GM23338 (cell line): ENCODE measurements around the gene CIB1. TPM values are rescaled to one million over a fixed set of nuclear protein-coding genes. Genes with fewer than 3 reads are reported as not detected.

ENCODE experiments used
- ATAC-seq: fragments of 200-7000 bp; cut with Tn5 transposase; 3 replicates; pipeline ENCODE4 v1.9.1; 2020
- DNase-seq: peaks from one replicate; pipeline ENCODE4 v3.0.0-alpha.2; 2015; ENCODE audit warnings: low spot score
- H2AFZ ChIP-seq: fragments of 200-600 bp; sonication (generic); 2 replicates; pipeline ENCODE4 v1.8.0; 2016; ENCODE audit warnings: antibody characterized with exemption, mild to moderate bottlenecking, moderate library complexity
- H3F3A ChIP-seq: fragments of 200-600 bp; sonication (generic); replicated peaks from 2 replicates; pipeline ENCODE4 v1.8.0; 2017; ENCODE audit warnings: antibody characterized with exemption, mixed run types, low read depth
- H3K27ac ChIP-seq: fragments of 200-600 bp; sonication (generic); 2 replicates; pipeline ENCODE4 v1.6.1; 2016; ENCODE audit warnings: low read depth
- H3K27me3 ChIP-seq: fragments of 200-600 bp; sonication (generic); 2 replicates; pipeline ENCODE4 v1.8.0; 2016; ENCODE audit warnings: mild to moderate bottlenecking, mixed run types, moderate library complexity; ENCODE audit not compliant: insufficient read depth
- H3K36me3 ChIP-seq: fragments of 200-600 bp; sonication (generic); 2 replicates; pipeline ENCODE4 v1.8.0; 2016; ENCODE audit warnings: mild to moderate bottlenecking; ENCODE audit not compliant: insufficient read depth
- H3K4me1 ChIP-seq: fragments of 200-600 bp; sonication (generic); 2 replicates; pipeline ENCODE4 v1.8.0; 2016; ENCODE audit warnings: mild to moderate bottlenecking, moderate library complexity; ENCODE audit not compliant: insufficient read depth
- H3K4me2 ChIP-seq: fragments of 200-600 bp; sonication (generic); 2 replicates; pipeline ENCODE4 v1.7.1; 2017; ENCODE audit warnings: mixed run types
- H3K4me3 ChIP-seq: fragments of 200-600 bp; sonication (generic); 2 replicates; pipeline ENCODE4 v1.6.1; 2016; ENCODE audit warnings: mixed run types
- H3K79me2 ChIP-seq: fragments of 200-600 bp; sonication (generic); replicated peaks from 2 replicates; pipeline ENCODE4 v1.8.0; 2017; ENCODE audit warnings: mild to moderate bottlenecking; ENCODE audit not compliant: insufficient read depth
- H3K9me2 ChIP-seq: fragments of 200-600 bp; sonication (generic); 2 replicates; pipeline ENCODE4 v1.8.0; 2017; ENCODE audit not compliant: insufficient read depth
- H4K20me1 ChIP-seq: fragments of 200-600 bp; sonication (generic); replicated peaks from 2 replicates; pipeline ENCODE4 v1.8.0; 2017; ENCODE audit warnings: mild to moderate bottlenecking; ENCODE audit not compliant: insufficient read depth
- H3K27ac Mint-ChIP-seq: 2 replicates; pipeline ENCODE4 v1.8.0; 2020; ENCODE audit warnings: inconsistent platforms, mild to moderate bottlenecking, moderate library complexity, mixed read lengths
- H3K27me3 Mint-ChIP-seq: 3 replicates; pipeline ENCODE4 v1.8.0; 2022; ENCODE audit warnings: low read depth, mild to moderate bottlenecking, moderate library complexity, mixed read lengths, inconsistent platforms; ENCODE audit not compliant: insufficient read depth, poor library complexity
- H3K36me3 Mint-ChIP-seq: 3 replicates; pipeline ENCODE4 v1.8.0; 2021; ENCODE audit warnings: low read depth, mild to moderate bottlenecking, inconsistent platforms, moderate library complexity, mixed read lengths
- H3K4me1 Mint-ChIP-seq: 3 replicates; pipeline ENCODE4 v1.8.0; 2020; ENCODE audit warnings: mild to moderate bottlenecking, inconsistent platforms, mixed read lengths
- H3K4me3 Mint-ChIP-seq: 3 replicates; pipeline ENCODE4 v1.8.0; 2021; ENCODE audit warnings: moderate library complexity, mild to moderate bottlenecking, inconsistent platforms, mixed read lengths
- H3K9me3 Mint-ChIP-seq: 3 replicates; pipeline ENCODE4 v1.8.0; 2020; ENCODE audit warnings: moderate library complexity, mild to moderate bottlenecking, inconsistent platforms, mixed read lengths
- CTCF ChIP-seq, 2 experiments: fragments of 200-600 bp in 1 of 2; sonication (generic) in 1 of 2; conservative IDR thresholded peaks; 2 replicates each; pipeline versions ENCODE4 v1.5.1 to v1.6.1; 2016 to 2017; ENCODE audit warnings: antibody characterized with exemption in 2 of 2, low read depth in 2 of 2, mild to moderate bottlenecking in 2 of 2, moderate library complexity in 1 of 2
- ETS1 ChIP-seq: IDR thresholded peaks from 2 replicates; pipeline ENCODE4 v1.6.1; 2016; ENCODE audit warnings: antibody characterized with exemption
- POLR2AphosphoS5 ChIP-seq: IDR thresholded peaks from 2 replicates; pipeline ENCODE4 v1.6.1; 2016; ENCODE audit warnings: antibody characterized with exemption, low read depth
- REST ChIP-seq: IDR thresholded peaks from one replicate; pipeline ENCODE4 v1.6.1; 2018; ENCODE audit warnings: antibody characterized with exemption; ENCODE audit not compliant: unreplicated experiment
- STAT1 ChIP-seq: IDR thresholded peaks from one replicate; pipeline ENCODE4 v1.6.1; 2016; ENCODE audit warnings: antibody characterized with exemption; ENCODE audit not compliant: unreplicated experiment
- ZNF114 ChIP-seq: fragments of 250-450 bp; sonication (Bioruptor Pico); IDR thresholded peaks from 2 replicates; pipeline ENCODE4 v1.5.0; 2020; ENCODE audit warnings: mild to moderate bottlenecking, moderate library complexity
- polyA plus RNA-seq: library from polyadenylated mRNA; unstranded; fragments of >200 nt; fragmentation: Nextera tagmentation; extraction: Ambion mirVana; gene quantifications from 2 replicates; pipeline ENCODE4 v1.2.1, GENCODE V29; 2016
- total RNA-seq: library from RNA; depleted of rRNA; stranded (reverse); fragments of >200 nt; shearing (Covaris generic); gene quantifications from 2 replicates; pipeline ENCODE4 v1.2.3, GENCODE V29; 2014

The CIB1 gene
- total and polyA plus RNA-seq, 2 experiments from 2014 or later = 9.8 to 35.9 TPM

GRCh38 chr15:90212221-90213098 lies 21.3 kb downstream of the CIB1 start:
- Histone ChIP-seq H4K20me1 (peaks cover 13% of the 10 kb centered on the region), H3F3A (no peaks in the 10 kb centered on the region), H3K27ac (no peak overlapping the region), H2AFZ (no peak overlapping the region), H3K4me1 (no peaks in the 10 kb centered on the region), H3K27me3 (no peaks in the 10 kb centered on the region), H3K4me2 (no peak overlapping the region), H3K79me2 (peaks cover 33% of the 10 kb centered on the region), H3K9me2 (no peaks in the 10 kb centered on the region), H3K4me3 (no peak overlapping the region), H3K36me3 (0 out of 2 replicates have a peak, but pooled peaks cover 2% of the 10 kb centered on the region)
- Mint-ChIP-seq H3K27ac (peak overlapping the region; percentile 83; the same call in 1 of the 2 replicates), H3K27me3 (peaks cover 13% of the 10 kb centered on the region), H3K4me1 (peaks cover 16% of the 10 kb centered on the region), H3K9me3 (no peaks in the 10 kb centered on the region), H3K4me3 (no peak overlapping the region), H3K36me3 (peaks cover 3% of the 10 kb centered on the region; the same call in 2 of the 3 replicates)
- ATAC-seq (no peak), DNase-seq (no peak)
- TF ChIP-seq POLR2AphosphoS5 = no peak

- H3K9me2 ChIP-seq = no peaks in the 10 kb centered on the region
- H3K27ac ChIP-seq = no peak overlapping the region
- no peak overlapping the region for H2AFZ ChIP-seq
- peaks cover 13% of the 10 kb centered on the region for H3K27me3 Mint-ChIP-seq
- no peaks in the 10 kb centered on the region for H3K27me3 ChIP-seq
- H3K36me3 ChIP-seq = no peaks in the 10 kb centered on the region
- peaks cover 9% of the 10 kb centered on the region for H4K20me1 ChIP-seq
- H3K36me3 Mint-ChIP-seq = peaks cover 7% of the 10 kb centered on the region; the same call in 2 of the 3 replicates
- no peak overlapping the region for H3K27ac Mint-ChIP-seq
- no peaks in the 10 kb centered on the region for H3K9me3 Mint-ChIP-seq
- ATAC-seq (peak; percentile 33), DNase-seq (no peak)
- no peak overlapping the region for H3K4me2 ChIP-seq
- H3K4me3 ChIP-seq = no peak overlapping the region
- peaks cover 36% of the 10 kb centered on the region for H3K79me2 ChIP-seq
- H3K4me3 Mint-ChIP-seq = no peak overlapping the region
- no peaks in the 10 kb centered on the region for H3K4me1 ChIP-seq
- H3F3A ChIP-seq = no peaks in the 10 kb centered on the region
- H3K4me1 Mint-ChIP-seq = peaks cover 16% of the 10 kb centered on the region
- TF ChIP-seq STAT1 = no peak
- no peak for TF ChIP-seq CTCF (conservative IDR thresholded peaks at IDR 0.05; ENCODE audit: low read depth in 2 of 2)
- TF ChIP-seq ZNF114 = no peak
- TF ChIP-seq REST = no peak
- no peak for TF ChIP-seq ETS1
Observed at GRCh38 chr15:90211440-90212143, 22.1 kb downstream of the CIB1 start.
